GM19238 (cell line): ENCODE data around the gene LRRC26.
A peak's percentile ranks its signal among the peaks of the same experiment; 100 is the strongest.
"Not testable (repeated sequence)": the region's sequence is repeated elsewhere in the genome, so short reads cannot be mapped to it uniquely, and the experiment has no call there.

Experiments
- DNase-seq: peaks from one replicate; pipeline ENCODE4 v3.0.0; 2011; ENCODE audit warnings: low spot score; ENCODE audit not compliant: insufficient read length

Gene LRRC26

DNA sequence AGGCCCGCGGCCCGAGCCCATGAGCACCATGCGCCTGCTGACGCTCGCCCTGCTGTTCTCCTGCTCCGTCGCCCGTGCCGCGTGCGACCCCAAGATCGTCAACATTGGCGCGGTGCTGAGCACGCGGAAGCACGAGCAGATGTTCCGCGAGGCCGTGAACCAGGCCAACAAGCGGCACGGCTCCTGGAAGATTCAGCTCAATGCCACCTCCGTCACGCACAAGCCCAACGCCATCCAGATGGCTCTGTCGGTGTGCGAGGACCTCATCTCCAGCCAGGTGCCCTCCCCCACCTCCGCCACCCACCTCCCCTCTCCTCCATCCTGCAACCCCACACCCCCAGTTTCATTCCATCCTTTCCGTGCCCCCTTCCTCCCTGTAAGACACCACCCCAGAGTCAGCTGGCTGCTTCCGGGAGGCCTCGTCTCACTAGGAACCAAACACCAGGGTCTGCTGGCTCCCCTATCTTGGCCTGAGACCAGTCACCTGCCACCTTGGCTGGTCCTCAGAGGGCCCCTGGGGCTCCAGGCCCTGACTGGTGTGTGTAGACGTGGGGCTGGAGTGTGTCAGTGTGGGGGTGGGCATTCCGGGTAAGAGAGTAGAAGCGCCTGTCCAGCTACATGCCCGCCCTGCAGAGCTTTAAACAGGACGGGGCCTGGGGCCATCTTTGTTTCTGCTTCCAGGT, 30.2 kb downstream of the LRRC26 start:
- no peak for DNase-seq

DNA sequence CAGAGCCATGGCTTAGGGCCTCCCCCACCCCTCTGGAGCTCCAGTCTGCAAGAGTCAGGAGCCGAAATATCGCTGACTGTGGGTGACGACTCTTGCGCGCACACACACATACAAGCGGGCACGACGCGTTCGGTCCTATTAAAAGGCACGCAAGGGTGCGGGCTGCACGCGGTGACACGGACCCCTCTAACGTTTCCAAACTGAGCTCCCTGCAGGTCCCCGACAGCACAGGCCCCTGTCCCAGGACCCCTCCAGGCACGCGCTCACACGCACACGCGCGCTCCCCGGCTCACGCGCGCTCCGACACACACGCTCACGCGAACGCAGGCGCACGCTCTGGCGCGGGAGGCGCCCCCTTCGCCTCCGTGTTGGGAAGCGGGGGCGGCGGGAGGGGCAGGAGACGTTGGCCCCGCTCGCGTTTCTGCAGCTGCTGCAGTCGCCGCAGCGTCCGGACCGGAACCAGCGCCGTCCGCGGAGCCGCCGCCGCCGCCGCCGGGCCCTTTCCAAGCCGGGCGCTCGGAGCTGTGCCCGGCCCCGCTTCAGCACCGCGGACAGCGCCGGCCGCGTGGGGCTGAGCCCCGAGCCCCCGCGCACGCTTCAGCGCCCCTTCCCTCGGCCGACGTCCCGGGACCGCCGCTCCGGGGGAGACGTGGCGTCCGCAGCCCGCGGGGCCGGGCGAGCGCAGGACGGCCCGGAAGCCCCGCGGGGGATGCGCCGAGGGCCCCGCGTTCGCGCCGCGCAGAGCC, 31.0 kb downstream of the LRRC26 start, which contains the start of gene GRIN1:
Gene GRIN1, plus strand, starts transcription at position 433 of the 746 bp plus-strand sequence. CDS start 333 bp downstream, outside the sequence.
- no peak for DNase-seq

DNA sequence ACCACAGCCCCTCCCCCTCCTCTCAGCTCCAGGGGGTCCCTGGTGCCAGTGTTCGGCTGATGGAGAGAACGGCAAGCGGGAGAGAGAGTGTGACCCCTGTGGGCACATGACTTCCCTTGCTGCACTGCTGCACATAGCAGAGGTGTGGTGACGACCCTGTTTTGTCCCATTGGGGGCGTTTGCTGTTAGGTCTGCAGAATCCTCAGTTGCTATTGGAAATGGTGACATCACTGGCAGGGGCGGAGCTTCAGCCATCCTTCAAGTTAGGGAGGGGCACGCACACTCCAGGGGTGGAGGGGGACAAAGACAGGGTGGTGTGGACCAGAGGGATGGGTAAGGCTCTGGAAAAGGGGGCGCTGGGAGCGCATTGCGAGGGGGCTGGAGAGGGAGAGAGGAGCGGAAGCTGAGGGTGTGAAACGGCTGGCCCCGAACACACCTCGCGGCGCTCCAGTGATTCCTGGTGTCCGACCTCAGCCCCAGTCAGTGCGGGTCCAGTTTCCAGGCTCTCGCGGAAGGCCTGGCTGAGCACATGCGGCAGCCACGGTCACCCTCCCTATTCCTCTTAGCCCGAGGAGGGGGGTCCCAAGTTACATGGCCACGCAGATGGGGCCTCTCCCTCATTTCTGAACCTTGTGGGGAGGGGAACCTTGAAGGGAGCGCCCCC, 31.7 kb downstream of the LRRC26 start:
- no peak for DNase-seq

DNA sequence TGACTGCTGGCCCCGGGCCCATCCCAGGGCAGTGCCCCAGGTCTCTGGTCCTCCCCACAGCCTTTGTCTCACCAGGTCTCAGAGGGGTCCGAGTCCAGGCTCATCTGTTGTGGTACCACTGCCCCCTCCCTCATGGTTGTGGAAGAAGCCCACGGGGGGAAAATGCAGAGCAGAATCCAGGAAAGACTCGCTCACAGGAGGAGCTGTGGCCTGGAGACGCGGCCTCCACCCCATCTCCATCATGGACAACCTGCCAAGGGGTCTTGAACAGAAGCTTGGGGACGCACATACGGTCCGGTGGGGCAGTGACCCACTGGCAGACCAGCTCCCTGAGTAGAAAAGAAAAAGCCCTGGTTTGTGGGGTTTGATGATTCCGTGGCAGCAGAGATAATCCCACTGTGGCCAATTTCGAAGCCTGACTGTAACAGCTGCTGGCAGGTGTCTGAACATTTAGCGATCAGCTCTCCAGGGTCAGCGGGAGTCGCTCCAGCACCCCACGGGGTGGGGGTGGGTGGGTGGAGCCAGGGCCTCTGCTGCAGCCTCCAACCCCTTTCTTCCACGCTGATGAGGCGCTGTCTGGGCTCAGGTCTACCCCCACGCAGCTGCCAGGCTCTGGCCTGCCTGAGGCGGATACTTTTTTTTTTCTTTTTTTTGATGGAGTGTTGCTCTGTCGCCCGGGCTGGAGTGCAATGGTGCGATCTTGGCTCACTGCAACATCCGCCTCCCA, 32.8 kb downstream of the LRRC26 start:
- DNase-seq = no peak

DNA sequence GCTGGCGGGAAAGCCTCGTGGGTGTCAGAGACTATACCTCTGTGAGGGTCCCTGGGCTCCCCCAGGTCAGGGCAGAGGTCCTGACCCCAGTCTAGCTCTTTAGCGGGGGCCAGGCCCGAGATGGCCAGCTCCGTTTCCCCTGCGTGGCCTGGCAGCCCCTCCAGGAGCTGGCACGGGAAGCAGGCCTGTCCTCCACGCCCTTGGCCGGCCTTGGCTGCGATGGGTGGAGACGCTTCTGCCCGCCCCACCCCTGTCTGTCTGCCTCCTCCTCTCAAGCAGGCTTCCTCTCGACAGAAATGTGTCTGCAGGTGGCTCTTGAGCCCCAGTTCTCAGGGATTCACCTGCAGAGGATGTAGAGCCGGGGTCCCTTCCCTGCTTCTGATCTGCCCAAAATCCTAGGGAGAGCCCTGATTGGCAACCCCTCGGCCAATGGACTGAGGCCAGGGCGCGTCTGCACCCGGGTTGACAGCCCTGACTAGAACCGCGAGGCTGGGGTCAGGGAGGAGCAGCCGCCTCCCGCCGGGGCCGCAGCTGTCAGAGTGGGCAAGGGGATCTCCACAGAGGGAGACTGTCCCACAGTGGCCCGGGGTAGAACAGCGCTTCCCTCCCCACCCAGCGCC, 33.5 kb downstream of the LRRC26 start:
- no peak for DNase-seq

DNA sequence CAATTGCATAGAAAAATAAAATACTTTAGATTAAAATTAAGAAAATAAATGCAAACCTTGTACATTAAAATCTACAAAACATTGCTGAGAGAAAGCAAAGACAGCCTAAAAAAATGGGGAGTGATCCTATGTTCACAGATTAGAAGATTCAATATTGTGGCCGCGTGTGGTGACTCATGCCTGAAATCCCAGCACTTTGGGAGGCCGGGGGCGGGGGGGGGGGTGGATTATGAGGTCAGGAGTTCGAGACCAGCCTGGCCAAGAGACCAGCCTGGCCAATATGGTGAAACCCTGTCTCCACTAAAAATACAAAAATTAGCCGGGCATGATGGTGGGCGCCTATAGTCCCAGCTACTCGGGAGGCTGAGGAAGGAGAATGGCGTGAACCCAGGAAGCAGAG, 34.7 kb downstream of the LRRC26 start:
- not testable (repeated sequence) for DNase-seq

DNA sequence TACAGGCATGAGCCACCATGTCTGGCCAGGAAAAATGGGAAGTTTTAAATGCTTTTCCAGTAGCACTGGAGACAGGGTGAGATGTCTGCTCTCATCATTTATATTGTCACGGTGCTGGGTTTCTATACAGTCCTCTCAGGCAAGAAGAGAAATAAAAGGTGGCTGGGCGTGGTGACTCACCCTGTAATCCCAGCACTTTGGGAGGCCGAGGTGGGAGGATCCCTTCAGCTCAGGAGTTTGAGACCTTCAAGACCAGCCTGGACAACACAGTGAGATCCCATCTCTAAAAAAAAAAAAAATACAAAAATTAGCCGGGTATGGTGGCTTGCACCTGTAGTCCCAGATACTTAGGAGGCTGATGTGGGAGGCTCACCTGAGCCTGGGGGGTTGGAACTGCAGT, 35.7 kb downstream of the LRRC26 start:
- DNase-seq = no peak

DNA sequence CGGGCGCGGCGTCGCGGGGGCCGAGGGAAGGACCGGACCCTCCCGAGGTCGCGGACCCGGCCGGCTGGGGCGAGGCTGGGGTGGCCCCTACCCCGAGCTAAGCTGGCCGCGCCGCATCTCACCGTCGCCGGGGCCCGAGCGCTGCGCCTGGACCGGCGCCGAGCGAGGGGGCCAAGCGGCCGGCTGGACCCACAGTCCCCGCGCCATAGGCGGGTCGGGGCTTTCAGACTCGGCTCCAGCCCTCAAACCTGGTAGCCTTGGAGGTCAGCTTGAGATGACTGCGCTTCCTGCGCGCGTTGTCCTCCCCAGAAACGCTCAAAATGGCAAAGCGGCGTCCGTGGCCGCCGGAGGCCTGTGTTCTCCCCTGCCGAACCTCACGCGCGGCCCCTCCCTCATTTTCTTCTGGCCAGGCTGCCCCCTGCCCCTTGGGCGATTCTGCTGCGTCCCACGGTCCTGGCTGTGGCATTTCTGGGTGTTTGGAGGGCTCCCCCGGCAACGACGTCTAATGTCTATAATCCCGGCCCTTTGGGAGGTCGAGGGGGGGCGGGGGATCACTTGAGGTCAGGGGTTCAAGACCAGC, 39.6 kb downstream of the LRRC26 start:
- DNase-seq = no peak

DNA sequence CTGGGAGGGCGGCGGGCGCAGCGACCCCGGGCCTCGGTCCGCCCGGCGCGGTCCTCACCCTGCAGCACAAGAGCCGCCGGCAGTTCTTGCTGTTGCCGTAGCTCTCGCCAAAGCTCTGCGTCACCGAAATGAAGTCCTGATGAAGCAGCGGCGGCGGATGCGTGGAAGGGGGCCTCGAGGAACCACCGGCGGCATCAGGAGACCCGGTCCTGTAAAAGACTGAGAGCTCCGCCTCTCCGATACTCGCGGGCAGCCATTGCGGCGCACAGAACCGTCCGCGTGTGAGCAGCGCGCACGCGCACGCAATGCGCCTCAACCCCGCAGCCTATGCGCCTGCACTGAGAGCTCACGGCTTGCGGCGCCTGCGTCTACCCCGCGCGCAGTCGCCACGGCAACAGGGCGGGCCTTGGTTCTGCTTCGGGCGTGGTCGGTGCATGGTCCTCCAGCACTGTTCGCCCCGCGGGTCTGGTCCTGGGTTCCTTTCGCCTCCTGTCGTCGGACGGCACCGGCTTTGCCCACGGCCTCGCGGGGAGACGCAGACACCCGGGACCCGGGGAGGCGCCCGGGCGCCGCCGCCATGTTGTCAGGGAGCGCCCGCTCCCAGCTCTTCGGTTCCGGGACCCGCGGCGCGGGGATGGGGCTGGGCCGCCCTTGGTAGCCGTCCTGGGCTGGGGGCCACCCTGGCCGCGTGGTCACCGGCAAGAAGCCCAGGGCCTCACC, 40.2 kb downstream of the LRRC26 start:
- peak; percentile 97 for DNase-seq

DNA sequence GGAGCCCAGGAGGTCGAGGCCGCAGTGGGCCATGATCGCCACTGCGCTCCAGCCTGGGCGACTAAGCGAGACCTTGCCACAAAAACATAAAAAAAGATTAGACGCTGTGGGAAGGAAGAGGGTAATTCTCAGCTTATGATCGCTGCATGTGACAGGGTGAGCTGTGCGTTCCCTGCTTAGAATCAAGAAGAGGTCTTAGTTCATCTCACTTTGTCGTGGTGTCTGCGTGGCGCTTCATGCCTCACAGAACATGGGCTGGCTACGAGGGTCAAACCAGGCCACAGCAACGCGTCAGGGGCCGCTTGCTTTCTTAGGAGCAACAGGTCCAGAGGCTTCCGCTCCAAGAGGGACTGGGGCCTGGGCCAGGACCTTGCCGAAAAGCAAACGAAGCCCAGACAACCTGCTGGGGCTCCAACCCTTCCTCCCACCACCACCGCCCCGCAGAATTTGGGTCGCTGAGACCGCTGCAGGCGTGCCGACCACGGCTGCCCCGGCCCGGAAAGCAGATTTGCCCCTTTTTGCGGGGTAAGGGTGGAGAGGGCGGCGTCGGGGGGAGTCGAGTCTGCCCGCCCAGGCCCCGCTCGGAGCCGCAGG, 40.9 kb downstream of the LRRC26 start:
- DNase-seq = no peak

DNA sequence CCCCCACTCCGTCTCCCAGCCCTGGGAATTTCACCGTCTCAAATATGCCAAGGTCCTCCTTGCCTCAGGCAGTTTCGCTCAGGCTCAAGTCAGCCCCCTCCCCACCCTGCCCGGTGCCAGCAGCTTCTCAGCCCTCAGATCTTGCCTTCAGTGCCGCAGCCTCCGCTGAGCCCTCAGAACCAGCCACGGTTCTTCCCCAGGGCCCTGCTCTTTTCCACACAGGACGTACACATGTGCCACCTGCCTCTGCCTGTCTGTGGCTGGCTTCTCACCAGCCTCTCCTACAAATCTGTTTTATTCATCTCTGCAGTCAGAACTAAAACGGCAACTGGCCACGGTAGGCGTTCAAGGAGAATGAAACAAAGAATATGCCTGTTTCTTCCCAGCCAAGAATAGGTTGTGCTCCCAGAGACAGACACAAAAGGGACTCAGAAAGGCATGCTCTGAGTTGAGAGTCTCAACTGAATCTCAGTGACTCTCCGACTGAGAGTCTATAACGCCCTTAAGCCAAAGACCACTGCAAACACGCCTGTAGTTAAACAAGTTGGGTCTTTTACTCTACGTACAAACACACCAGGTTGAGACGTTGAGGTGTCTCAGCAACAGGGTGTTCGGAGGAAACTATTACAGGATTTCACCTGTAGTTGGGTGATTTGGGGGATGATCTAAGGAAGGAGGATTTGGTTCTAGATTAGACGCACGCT, 41.5 kb downstream of the LRRC26 start:
- DNase-seq = no peak

DNA sequence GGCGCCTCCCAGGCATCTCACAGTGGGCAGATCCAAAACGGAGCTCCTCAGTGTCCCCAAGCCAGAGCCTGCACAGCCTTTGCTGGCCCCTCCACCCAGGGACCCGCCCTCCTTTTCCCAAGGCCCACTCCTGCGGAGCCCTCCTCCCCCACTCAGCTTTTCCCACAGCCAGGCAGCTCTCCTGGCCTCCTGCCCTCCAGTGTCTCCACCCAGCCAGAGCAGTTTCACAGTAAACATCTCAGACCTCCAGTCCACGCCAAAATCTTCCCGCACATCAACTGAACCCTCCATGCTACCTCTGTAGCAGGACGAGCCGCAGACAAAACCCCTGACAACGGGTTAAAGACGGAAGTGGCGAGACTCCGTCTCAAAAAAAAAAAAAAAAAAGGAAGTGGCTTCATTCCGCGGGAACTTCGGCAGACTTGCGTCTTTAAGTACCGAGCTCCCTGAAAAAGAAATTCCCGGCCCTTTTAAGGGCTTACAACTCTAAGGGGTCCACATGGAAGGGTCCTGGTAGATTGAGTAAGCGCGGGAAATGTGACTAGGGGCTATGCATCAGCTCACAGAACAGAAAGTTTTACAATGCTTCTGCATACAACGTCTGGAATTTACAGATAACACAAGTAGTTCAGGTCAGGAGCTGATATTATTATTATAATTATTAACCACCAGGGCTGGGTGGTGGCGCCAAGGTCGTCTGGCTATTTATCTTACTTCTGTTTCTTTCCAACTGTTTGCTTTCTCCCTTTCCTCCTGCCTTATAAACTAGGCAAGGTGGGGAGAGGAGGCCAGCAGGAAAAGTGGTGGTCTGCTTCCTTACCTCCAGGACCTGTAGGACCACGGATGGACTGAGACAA, 42.3 kb downstream of the LRRC26 start:
- no peak for DNase-seq

DNA sequence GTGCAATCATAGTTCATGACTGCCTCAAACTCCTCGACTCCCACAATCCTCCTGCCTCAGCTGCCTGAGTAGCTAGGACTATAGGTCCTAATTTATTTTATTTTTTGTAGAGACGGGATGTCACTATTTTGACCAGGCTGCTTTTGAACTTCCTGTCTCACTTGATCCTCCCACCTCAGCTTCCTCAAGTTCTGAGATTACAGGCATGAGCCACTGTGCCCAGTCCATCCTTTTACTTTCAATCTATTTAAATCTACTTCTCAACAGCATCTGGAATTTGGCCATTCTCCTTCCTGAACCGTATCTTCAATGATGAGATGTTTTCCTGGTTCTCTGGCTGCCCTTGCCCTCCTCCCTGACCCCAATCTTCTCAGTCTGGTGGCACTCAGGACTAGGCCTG, 43.1 kb downstream of the LRRC26 start:
- no peak for DNase-seq

DNA sequence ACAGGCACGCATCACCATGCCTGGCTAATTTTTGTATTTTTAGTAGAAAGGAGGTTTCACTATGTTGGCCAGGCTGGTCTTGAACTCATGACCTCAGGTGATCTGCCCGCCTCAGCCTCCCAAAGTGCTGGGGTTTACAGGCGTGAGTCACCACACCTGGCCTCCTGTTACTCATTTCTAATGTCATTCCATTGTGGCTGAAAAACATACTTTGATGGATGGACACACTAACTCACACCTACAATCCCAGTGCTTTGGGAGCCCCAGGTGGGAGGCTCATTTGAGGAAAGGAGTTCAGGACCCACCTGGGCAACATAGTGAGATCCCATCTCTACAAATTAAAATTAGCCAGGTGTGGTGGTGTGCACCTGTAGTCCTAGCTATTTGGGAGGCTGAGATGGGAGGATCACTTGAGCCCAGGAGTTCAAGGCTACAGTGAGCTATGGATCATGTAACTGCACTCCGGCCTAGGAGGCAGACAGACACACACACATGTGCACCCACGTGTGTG, 45.8 kb downstream of the LRRC26 start:
- DNase-seq = not testable (repeated sequence)

DNA sequence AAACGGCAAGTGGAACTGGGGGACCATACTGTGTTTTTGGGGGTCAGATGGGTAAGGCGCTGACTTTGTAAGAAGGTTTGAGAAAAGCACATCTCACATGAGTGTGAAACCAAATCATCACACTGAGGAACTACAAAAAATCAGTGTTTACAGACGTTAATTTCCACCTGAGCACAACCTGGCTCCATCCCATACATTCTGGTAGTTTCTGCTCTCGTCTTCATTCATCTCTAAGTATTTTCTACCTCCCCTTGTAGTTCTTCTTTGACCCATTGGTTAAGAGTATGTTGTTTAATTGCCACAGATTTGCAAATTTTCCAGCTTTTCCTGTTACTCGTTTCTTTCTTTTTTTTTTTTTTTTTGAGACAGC, 46.4 kb downstream of the LRRC26 start:
- no peak for DNase-seq

DNA sequence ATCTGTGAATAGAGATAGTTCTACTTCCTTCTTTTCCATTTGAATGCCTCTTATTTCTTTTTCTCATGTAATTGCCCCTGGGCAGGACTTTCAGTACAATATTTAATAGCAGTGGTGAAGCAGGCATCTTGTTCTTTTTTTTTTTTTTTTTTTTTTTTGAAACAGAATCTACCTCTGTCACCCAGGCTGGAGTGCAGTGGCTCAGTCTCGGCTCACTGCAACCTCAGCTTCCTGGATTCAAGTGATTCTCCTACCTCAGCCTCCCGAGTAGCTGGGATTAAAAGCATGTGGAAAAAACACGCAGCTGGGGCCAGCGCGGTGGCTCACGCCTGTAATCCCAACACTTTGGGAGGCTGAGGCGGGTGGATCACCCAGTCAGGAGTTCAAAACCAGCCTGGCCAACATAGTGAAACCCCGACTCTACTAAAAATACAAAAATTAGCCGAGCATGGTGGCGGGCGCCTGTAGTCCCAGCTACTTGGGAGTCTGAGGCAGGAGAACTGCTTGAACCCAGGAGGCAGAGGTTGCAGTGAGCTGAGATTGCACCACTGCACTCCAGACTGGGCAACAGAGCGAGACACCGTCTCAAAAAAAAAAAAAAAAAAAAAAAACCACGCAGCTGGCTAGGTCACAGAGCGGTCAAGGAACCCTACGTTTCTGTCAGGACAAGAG, 46.9 kb downstream of the LRRC26 start:
- DNase-seq = not testable (repeated sequence)
